Measurements from ENCODE around the gene EWSR1. TPM values are rescaled to one million over a fixed set of nuclear protein-coding genes. Genes with fewer than 3 reads are reported as not detected.

Gene EWSR1
- total and polyA plus RNA-seq, 2 experiments from 2014 or later = 391 to 427 TPM

GRCh38 chr22:29251265-29251664 is 16.8 kb upstream of the EWSR1 start:
- Histone ChIP-seq H3K27me3 (ENCODE audit: insufficient read depth) (no peaks in the 10 kb centered on the region), H3K4me2 (no peak overlapping the region), H3K4me1 (ENCODE audit: insufficient read depth) (no peaks in the 10 kb centered on the region; the same call in 1 of the 2 replicates), H4K20me1 (replicated peaks; ENCODE audit: insufficient read depth) (no peaks in the 10 kb centered on the region), H3K27ac (ENCODE audit: low read depth) (no peak overlapping the region), H2AFZ (no peak overlapping the region), H3F3A (replicated peaks; ENCODE audit: low read depth) (no peaks in the 10 kb centered on the region), H3K79me2 (replicated peaks; ENCODE audit: insufficient read depth) (no peaks in the 10 kb centered on the region), H3K36me3 (ENCODE audit: insufficient read depth) (no peaks in the 10 kb centered on the region), H3K9me2 (ENCODE audit: insufficient read depth) (no peaks in the 10 kb centered on the region), H3K4me3 (no peak overlapping the region)
- ATAC-seq = no peak
- Mint-ChIP-seq H3K36me3 (ENCODE audit: low read depth) (no peaks in the 10 kb centered on the region; the same call in 2 of the 3 replicates), H3K4me3 (no peak overlapping the region), H3K27ac (no peak overlapping the region), H3K9me3 (no peaks in the 10 kb centered on the region; the same call in 2 of the 3 replicates), H3K4me1 (no peaks in the 10 kb centered on the region; the same call in 2 of the 3 replicates), H3K27me3 (ENCODE audit: insufficient read depth, low read depth, poor library complexity) (peaks cover 8% of the 10 kb centered on the region)
- no peak for TF ChIP-seq STAT1 (IDR thresholded peaks at IDR 0.05; ENCODE audit: unreplicated experiment)
- no peak for TF ChIP-seq CREB1 (CRISPR knock-in tag; IDR thresholded peaks at IDR 0.05; ENCODE audit: low read depth)
- no peak for TF ChIP-seq POLR2AphosphoS5 (IDR thresholded peaks at IDR 0.05; ENCODE audit: low read depth)
- no peak for TF ChIP-seq EZH2 (IDR thresholded peaks at IDR 0.05; ENCODE audit: low read depth, unreplicated experiment)
- no peak for TF ChIP-seq ZNF114 (CRISPR knock-in tag; IDR thresholded peaks at IDR 0.05)
- no peak for TF ChIP-seq ETS1 (IDR thresholded peaks at IDR 0.05)
- no peak for TF ChIP-seq JUNB (IDR thresholded peaks at IDR 0.05; ENCODE audit: unreplicated experiment)
- no peak for TF ChIP-seq ZNF331 (CRISPR knock-in tag; IDR thresholded peaks at IDR 0.05; ENCODE audit: low read depth)
- no peak for TF ChIP-seq REST (IDR thresholded peaks at IDR 0.05; ENCODE audit: unreplicated experiment)
- TF ChIP-seq EZH2phosphoT487 (IDR thresholded peaks at IDR 0.05; ENCODE audit: unreplicated experiment) = no peak
- no peak for TF ChIP-seq CTCF (conservative IDR thresholded peaks at IDR 0.05; ENCODE audit: low read depth in 2 of 2)
- TF ChIP-seq NANOG (IDR thresholded peaks at IDR 0.05; ENCODE audit: borderline replicate concordance) = no peak
- TF ChIP-seq, protein P1, sequence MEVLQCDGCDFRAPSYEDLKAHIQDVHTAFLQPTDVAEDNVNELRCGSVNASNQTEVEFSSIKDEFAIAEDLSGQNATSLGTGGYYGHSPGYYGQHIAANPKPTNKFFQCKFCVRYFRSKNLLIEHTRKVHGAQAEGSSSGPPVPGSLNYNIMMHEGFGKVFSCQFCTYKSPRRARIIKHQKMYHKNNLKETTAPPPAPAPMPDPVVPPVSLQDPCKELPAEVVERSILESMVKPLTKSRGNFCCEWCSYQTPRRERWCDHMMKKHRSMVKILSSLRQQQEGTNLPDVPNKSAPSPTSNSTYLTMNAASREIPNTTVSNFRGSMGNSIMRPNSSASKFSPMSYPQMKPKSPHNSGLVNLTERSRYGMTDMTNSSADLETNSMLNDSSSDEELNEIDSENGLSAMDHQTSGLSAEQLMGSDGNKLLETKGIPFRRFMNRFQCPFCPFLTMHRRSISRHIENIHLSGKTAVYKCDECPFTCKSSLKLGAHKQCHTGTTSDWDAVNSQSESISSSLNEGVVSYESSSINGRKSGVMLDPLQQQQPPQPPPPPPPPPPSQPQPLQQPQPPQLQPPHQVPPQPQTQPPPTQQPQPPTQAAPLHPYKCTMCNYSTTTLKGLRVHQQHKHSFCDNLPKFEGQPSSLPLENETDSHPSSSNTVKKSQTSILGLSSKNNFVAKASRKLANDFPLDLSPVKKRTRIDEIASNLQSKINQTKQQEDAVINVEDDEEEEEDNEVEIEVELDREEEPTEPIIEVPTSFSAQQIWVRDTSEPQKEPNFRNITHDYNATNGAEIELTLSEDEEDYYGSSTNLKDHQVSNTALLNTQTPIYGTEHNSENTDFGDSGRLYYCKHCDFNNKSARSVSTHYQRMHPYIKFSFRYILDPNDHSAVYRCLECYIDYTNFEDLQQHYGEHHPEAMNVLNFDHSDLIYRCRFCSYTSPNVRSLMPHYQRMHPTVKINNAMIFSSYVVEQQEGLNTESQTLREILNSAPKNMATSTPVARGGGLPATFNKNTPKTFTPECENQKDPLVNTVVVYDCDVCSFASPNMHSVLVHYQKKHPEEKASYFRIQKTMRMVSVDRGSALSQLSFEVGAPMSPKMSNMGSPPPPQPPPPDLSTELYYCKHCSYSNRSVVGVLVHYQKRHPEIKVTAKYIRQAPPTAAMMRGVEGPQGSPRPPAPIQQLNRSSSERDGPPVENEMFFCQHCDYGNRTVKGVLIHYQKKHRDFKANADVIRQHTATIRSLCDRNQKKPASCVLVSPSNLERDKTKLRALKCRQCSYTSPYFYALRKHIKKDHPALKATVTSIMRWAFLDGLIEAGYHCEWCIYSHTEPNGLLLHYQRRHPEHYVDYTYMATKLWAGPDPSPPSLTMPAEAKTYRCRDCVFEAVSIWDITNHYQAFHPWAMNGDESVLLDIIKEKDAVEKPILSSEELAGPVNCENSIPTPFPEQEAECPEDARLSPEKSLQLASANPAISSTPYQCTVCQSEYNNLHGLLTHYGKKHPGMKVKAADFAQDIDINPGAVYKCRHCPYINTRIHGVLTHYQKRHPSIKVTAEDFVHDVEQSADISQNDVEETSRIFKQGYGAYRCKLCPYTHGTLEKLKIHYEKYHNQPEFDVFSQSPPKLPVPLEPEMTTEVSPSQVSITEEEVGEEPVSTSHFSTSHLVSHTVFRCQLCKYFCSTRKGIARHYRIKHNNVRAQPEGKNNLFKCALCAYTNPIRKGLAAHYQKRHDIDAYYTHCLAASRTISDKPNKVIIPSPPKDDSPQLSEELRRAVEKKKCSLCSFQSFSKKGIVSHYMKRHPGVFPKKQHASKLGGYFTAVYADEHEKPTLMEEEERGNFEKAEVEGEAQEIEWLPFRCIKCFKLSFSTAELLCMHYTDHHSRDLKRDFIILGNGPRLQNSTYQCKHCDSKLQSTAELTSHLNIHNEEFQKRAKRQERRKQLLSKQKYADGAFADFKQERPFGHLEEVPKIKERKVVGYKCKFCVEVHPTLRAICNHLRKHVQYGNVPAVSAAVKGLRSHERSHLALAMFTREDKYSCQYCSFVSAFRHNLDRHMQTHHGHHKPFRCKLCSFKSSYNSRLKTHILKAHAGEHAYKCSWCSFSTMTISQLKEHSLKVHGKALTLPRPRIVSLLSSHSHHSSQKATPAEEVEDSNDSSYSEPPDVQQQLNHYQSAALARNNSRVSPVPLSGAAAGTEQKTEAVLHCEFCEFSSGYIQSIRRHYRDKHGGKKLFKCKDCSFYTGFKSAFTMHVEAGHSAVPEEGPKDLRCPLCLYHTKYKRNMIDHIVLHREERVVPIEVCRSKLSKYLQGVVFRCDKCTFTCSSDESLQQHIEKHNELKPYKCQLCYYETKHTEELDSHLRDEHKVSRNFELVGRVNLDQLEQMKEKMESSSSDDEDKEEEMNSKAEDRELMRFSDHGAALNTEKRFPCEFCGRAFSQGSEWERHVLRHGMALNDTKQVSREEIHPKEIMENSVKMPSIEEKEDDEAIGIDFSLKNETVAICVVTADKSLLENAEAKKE (CRISPR knock-in tag; IDR thresholded peaks at IDR 0.05) = no peak
- no peak for DNase-seq (ENCODE audit: low spot score)

All from GM23338 (cell line).